Measurements from ENCODE around the gene RBM44.

DNA sequence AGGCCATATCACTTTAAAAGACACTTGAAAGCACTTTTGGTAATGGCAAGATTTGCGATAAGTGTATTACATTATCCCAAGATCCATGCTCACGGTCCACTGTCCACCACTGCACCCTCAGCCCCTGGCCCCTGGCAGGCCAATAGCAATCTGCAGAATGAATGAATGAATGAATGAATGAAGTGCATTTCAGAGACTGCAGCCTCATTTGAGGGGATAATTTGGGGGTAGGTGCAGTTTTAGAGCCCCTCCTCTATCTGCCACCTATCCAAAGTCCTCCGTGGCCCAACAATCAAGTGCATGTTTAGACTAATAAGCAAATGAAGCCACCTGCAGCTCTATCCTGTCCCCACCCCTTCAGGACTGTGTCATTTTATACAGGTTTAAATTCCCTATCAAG lies 1.3 kb upstream of the RBM44 start:
- TF ChIP-seq TCF7L2 (IDR thresholded peaks at IDR 0.05; ENCODE audit: borderline replicate concordance, low read depth, low read length) (no peak), ZNF660 (tag by site-specific recombination; IDR thresholded peaks at IDR 0.05) (no peak), CTCF (tag by site-specific recombination; IDR thresholded peaks at IDR 0.05) (no peak), YY1 (tag by site-specific recombination; IDR thresholded peaks at IDR 0.05) (no peak), ZNF354C (tag by site-specific recombination; IDR thresholded peaks at IDR 0.05; ENCODE audit: borderline replicate concordance, low read depth) (no peak), ZBTB11 (tag by site-specific recombination; conservative IDR thresholded peaks at IDR 0.05; ENCODE audit: low read depth) (no peak), PRDM4 (tag by site-specific recombination; IDR thresholded peaks at IDR 0.05) (no peak), ZNF221 (tag by site-specific recombination; IDR thresholded peaks at IDR 0.05; ENCODE audit: borderline replicate concordance) (no peak), ZNF280D (tag by site-specific recombination; IDR thresholded peaks at IDR 0.05) (no peak), IKZF3 (tag by site-specific recombination; IDR thresholded peaks at IDR 0.05) (no peak), ZBTB1 (tag by site-specific recombination; IDR thresholded peaks at IDR 0.05) (no peak), ZNF792 (tag by site-specific recombination; IDR thresholded peaks at IDR 0.05) (no peak)
- TF ChIP-seq, protein P1, sequence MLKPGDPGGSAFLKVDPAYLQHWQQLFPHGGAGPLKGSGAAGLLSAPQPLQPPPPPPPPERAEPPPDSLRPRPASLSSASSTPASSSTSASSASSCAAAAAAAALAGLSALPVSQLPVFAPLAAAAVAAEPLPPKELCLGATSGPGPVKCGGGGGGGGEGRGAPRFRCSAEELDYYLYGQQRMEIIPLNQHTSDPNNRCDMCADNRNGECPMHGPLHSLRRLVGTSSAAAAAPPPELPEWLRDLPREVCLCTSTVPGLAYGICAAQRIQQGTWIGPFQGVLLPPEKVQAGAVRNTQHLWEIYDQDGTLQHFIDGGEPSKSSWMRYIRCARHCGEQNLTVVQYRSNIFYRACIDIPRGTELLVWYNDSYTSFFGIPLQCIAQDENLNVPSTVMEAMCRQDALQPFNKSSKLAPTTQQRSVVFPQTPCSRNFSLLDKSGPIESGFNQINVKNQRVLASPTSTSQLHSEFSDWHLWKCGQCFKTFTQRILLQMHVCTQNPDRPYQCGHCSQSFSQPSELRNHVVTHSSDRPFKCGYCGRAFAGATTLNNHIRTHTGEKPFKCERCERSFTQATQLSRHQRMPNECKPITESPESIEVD (tag by site-specific recombination; IDR thresholded peaks at IDR 0.05): no peak

All from HEK293 (cell line).